Fibroblast of lung (primary cell): ENCODE data around the gene UPF3A.

Experiments used
- CTCF ChIP-seq, 2 donors: IDR thresholded peaks in 1 of 2; conservative IDR thresholded peaks in 1 of 2; 1 replicate in 1 of 2; 2 replicates in 1 of 2; pipeline ENCODE4 v1.5.1; 2011 to 2012; ENCODE audit warnings: low read length in 2 of 2, control low read depth in 1 of 2, inconsistent platforms in 1 of 2, low read depth in 1 of 2, mild to moderate bottlenecking in 1 of 2
- EZH2 ChIP-seq: IDR thresholded peaks from 2 replicates; pipeline ENCODE4 v1.5.1; 2012; ENCODE audit warnings: low read length, control low read depth, mild to moderate bottlenecking; ENCODE audit errors: missing control alignments

- no peak for TF ChIP-seq CTCF (conservative IDR thresholded peaks at IDR 0.05 in 1 of 2, IDR thresholded peaks at IDR 0.05 in 1 of 2; ENCODE audit: low read depth in 1 of 2, low read length in 2 of 2)
- no peak for TF ChIP-seq EZH2
Measured at GRCh38 chr13:114319441-114319913, 38.1 kb downstream of the UPF3A start.
